Measurements from ENCODE around the gene CAND1.
"Not testable (repeated sequence)": the region's sequence is repeated elsewhere in the genome, so short reads cannot be mapped to it uniquely, and the experiment has no call there.

The CAND1 gene

DNA sequence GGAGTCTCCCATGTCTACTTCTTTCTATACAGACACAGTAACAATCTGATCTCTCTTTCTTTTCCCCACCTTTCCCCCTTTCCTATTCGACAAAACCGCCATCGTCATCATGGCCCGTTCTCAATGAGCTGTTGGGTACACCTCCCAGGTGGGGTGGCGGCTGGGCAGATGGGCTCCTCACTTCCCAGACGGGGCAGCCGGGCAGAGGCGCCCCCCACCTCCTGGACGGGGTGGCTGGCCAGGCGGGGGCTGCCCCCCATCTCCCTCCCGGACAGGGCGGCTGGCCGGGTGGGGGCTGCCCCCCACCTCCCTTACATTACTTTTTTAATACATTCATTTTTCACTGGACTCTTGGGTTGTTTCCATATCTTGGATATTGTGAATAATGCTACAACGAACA lies 71.9 kb downstream of the CAND1 start:
- not testable (repeated sequence) for DNase-seq (ENCODE audit: low spot score)

DNA sequence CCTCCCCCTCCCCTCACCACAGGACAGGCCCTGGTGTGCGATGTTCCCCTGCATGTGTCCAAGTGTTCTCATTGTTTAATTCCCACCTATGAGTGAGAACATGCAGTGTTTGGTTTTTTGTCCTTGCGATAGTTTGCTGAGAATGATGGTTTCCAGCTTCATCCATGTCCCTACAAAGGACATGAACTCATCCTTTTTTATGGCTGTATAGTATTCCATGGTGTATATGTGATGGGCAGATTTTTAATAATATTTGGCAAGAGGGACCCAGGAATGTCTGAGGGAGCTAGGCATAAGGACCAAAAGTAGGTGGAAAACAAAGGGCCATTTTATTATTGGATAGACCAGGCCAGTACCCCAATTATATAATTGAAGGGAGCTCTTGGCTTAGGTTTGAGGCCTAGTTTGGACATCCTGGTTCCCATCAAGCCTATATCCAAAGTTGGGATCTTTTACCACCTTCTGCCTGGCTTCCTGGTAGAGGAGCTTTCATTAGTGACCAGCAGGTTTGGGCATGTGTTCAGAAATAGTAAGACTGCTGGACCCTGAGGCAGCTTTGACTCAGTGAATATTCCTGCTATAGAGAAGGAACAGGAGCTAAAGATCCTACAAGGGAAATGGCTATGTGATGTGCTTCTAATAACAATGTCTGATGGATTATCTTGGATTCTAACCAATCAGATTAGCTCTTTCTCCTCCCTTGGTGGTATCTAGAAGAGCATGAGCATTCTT lies 76.0 kb downstream of the CAND1 start:
- no peak for DNase-seq (ENCODE audit: low spot score)

DNA sequence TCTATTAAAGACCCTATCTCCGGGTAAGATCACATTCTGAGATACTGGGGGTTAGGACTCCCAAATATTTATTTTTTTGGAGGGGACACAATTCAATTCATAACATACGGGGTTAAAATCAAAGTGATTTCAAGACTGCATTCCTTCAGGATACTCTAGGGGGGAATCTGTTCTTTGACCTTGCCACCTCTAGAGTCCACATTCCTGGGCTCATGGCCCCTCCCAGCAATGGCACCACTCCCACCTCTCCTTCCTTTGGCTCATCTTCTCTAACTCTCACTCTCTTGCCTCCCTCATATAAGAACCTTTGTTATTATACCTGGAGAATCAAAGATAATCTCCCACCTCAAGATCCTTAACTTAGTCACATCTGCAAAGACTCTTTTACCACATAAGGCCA lies 79.5 kb downstream of the CAND1 start:
- DNase-seq (ENCODE audit: low spot score): no peak

DNA sequence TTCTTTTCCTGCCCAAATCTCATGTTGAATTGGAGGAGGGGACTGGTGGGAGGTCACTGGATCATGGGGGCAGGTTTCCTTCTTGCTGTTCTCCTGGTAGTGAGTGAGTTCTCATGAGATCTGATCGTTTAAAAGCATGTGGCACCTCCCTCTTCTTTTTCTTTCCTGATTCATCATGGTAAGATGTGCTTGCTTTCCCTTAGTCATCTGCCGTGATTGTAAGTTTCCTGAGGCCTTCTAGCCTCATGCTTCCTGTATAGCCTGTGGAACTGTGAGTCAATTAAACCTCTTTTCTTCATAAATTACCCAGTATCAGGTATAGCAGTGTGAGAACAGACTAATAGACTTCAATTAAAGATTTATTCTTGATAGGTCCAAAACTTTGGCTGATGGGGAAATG lies 83.5 kb downstream of the CAND1 start:
- no peak for DNase-seq (ENCODE audit: low spot score)

DNA sequence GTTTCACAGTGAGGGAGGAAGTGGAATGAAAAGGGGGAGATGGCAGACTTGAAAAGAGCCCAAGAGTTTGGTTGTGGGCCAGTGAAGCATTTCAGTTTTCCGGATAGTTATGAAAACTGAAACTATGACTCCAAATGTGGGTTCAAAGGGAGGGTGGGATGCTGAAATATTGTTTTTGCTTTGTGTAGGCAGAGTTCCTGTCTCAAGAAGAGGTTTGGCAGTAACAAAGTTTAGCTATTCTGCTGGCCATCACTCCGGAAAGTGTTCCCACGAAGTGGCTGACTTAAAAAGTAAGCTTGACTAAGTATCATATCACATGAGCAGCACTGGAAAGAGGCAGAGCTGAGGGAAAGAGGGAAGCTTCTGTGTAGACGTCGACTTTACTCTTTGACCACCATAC lies 85.2 kb downstream of the CAND1 start:
- DNase-seq (ENCODE audit: low spot score): no peak

DNA sequence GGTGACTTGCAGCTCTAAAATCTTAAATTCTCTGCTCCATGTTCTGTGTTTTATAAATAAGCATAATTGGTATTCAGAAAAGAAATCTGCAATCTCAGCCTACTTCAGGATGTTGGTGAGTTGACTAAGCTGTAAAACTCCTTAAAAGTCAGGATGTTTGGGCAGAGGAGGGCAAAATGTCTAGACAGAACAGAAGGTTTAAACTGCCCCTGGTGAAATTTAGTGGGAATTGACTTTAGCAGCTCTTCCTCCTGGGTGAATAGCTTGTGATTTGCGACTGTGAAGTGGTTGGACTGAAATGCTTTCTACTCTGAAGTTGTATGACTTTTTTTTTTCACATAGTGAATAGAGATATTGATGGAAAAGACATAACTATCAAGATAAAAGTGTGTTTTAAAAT lies 85.8 kb downstream of the CAND1 start:
- DNase-seq (ENCODE audit: low spot score): no peak

GRCh38 chr12:67355428-67356379 lies 86.5 kb downstream of the CAND1 start:
- DNase-seq (ENCODE audit: low spot score): peak; percentile 41

- no peak for DNase-seq (ENCODE audit: low spot score)
Observed at GRCh38 chr12:67356380-67356774, 87.2 kb downstream of the CAND1 start.

DNA sequence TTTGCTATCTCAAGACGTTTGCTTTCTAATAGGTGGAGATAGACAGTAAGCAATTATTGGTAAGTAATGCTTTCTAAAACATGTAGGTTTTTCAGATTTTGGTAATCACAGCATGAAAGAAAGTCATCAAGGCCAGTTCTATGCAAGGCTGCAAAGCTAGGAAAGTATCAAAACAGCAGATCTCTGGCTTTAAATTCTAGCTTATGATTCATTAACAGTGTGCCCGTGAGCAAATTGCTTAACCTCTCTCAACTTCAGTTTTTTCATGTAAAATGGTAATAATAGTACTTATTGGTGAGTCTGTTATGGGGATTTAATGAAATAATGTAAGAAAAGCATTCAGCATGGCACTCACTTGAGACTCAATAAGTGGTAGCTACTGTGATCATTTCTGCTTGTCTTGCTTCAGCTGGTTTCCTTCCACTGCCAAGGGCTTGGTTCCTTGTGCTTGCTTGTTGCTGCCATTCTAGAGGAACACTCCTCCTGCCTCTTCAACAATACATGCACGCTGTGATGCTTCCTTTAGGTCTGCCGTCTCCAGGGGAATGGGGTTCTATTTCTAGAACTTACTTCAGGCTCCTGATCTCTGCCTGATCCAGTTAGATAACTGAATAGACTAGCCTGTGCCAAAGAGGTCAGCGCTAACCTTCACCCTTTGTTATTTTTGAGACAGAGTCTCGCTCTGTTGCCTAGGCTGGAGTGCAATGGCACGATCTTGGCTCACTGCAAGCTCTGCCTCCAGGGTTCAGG lies 88.4 kb downstream of the CAND1 start:
- DNase-seq (ENCODE audit: low spot score): no peak

DNA sequence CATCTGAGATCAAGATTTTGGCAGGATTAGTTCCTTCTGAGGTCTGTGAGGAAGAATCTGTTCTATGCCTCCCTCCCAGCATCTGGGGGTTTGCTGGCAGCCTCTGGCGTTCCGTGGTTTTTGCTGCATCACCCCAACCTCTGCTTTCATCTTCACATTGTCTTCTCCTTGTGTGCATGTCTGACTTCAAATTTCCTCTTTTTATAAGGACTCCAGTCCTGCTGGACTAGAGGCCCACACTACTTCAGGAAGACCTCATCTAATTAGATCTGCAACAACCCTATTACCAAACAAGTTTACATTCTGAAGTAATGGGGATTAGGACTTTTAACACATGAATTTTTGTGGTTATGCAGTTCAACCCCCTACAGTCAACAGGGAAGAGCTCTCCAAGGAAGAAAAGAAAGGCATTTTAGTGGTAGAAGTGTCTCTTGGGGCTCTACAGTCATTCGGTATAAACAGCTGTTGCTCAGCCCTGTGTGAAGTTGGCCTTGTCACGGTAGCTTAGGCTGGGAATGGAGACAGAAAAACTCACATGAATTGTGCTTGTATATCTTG lies 89.7 kb downstream of the CAND1 start:
- DNase-seq (ENCODE audit: low spot score): peak; percentile 85

- DNase-seq (ENCODE audit: low spot score): no peak
Observed at GRCh38 chr12:67362526-67362925, 93.4 kb downstream of the CAND1 start.

DNA sequence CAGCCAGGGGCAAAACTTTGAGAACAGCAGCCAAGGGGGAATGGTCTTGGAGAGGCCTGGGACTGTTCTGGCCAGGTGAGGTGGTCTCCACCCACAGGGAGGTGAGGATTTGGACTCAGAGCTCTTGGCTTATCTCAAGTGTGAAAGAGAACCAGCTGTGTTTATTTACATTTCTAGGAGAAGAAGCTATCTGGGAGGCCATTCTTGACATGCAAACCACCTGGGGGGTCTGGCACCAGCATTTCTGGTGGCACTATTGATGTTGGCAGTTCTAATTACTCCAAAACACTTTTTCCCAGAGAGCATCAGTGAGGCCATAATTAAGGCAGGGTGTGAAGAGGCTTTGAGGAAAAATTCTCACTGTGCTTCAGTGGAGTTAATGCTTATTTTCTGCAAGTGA lies 95.1 kb downstream of the CAND1 start:
- no peak for DNase-seq (ENCODE audit: low spot score)

GRCh38 chr12:67365131-67365530 lies 96.0 kb downstream of the CAND1 start:
- DNase-seq (ENCODE audit: low spot score): no peak

- DNase-seq (ENCODE audit: low spot score): no peak
Observed at GRCh38 chr12:67367843-67368242, 98.7 kb downstream of the CAND1 start.
